Measurements from ENCODE around the gene ZNF853. TPM values are rescaled to one million over a fixed set of nuclear protein-coding genes. Genes with fewer than 3 reads are reported as not detected.
"Not testable (repeated sequence)": the region's sequence is repeated elsewhere in the genome, so short reads cannot be mapped to it uniquely, and the experiment has no call there.

The ZNF853 gene
- total RNA-seq, 1 donor from 2014 or later = 9.1 TPM

GRCh38 chr7:6652446-6653011 lies 37.1 kb downstream of the ZNF853 start:
- no peak for DNase-seq (ENCODE audit: low read depth)

GRCh38 chr7:6653071-6654003 lies 37.9 kb downstream of the ZNF853 start:
- DNase-seq (ENCODE audit: low read depth) = no peak

- DNase-seq (ENCODE audit: low read depth) = no peak
These were observed 38.9 kb downstream of the ZNF853 start for GRCh38 chr7:6654113-6654841.

GRCh38 chr7:6654842-6655610 lies 39.6 kb downstream of the ZNF853 start:
- DNase-seq (ENCODE audit: low read depth) = no peak

GRCh38 chr7:6655636-6656385 lies 40.4 kb downstream of the ZNF853 start:
- no peak for DNase-seq (ENCODE audit: low read depth)

- no peak for DNase-seq (ENCODE audit: low read depth)
These were observed 41.0 kb downstream of the ZNF853 start for GRCh38 chr7:6656413-6656812.

- no peak for DNase-seq (ENCODE audit: low read depth)
These were observed 43.4 kb downstream of the ZNF853 start for GRCh38 chr7:6658618-6659345.

GRCh38 chr7:6670851-6671250 lies 55.4 kb downstream of the ZNF853 start:
- DNase-seq (ENCODE audit: low read depth) = not testable (repeated sequence)

Other genes with a start within 250 kb of the ZNF853 start
- gene RAC1, start 241.1 kb upstream of the ZNF853 start, total RNA-seq = 82.7 and 121 TPM in 2 replicates
- gene DAGLB, start 167.7 kb upstream of the ZNF853 start, total RNA-seq = 15.6 and 36.7 TPM in 2 replicates
- gene KDELR2, start 131.5 kb upstream of the ZNF853 start, total RNA-seq = 170 and 214 TPM in 2 replicates
- gene GRID2IP, start 64.1 kb upstream of the ZNF853 start, total RNA-seq = under 0.01 and 0.69 TPM in 2 replicates
- 40.3 and 58.8 TPM in 2 replicates for gene ZDHHC4, start 38.2 kb upstream of the ZNF853 start, total RNA-seq
- 8.2 and 11.5 TPM in 2 replicates for gene INTS15, start 25.6 kb upstream of the ZNF853 start, total RNA-seq
- 12.2 and 30.6 TPM in 2 replicates for gene ZNF316, start 21.7 kb downstream of the ZNF853 start, total RNA-seq
- gene ZNF12, start 91.3 kb downstream of the ZNF853 start, total RNA-seq = 15.8 and 32.3 TPM in 2 replicates
- 0.20 and 0.35 TPM in 2 replicates for gene RSPH10B2, start 138.5 kb downstream of the ZNF853 start, total RNA-seq
- gene CCZ1B, start 210.7 kb downstream of the ZNF853 start, total RNA-seq = 16.3 and 23.1 TPM in 2 replicates